Activated T-cell treated with anti-CD3 and anti-CD28 coated beads, Interleukin-2, amount 50 U/mL, for 24 hours (primary cell): ENCODE measurements around the gene THADA.

Experiments
- DNase-seq: peaks from one replicate; pipeline ENCODE4 v3.0.0-alpha.2; 2020
- H3K27ac Mint-ChIP-seq: 2 replicates; pipeline ENCODE4 v1.8.0; 2020; ENCODE audit warnings: mild to moderate bottlenecking, mixed read lengths
- H3K27me3 Mint-ChIP-seq: 2 replicates; pipeline ENCODE4 v1.8.0; 2020; ENCODE audit warnings: mixed read lengths
- H3K36me3 Mint-ChIP-seq: 2 replicates; pipeline ENCODE4 v1.8.0; 2020; ENCODE audit warnings: low read depth, mixed read lengths
- H3K4me1 Mint-ChIP-seq: 2 replicates; pipeline ENCODE4 v1.8.0; 2020; ENCODE audit warnings: low read depth, mixed read lengths
- H3K4me3 Mint-ChIP-seq: 2 replicates; pipeline ENCODE4 v1.8.0; 2020; ENCODE audit warnings: mild to moderate bottlenecking, moderate library complexity, mixed read lengths
- H3K9me3 Mint-ChIP-seq: 2 replicates; pipeline ENCODE4 v1.8.0; 2020; ENCODE audit warnings: mixed read lengths

The THADA gene

GRCh38 chr2:43481927-43482542, 113.8 kb downstream of the THADA start:
- H3K4me1 Mint-ChIP-seq, result peaks cover 8% of the 10 kb centered on the region
- no peak overlapping the region for H3K4me3 Mint-ChIP-seq
- H3K9me3 Mint-ChIP-seq, result no peaks in the 10 kb centered on the region
- no peak overlapping the region for H3K27ac Mint-ChIP-seq
- H3K36me3 Mint-ChIP-seq, result peaks cover 58% of the 10 kb centered on the region
- H3K27me3 Mint-ChIP-seq, result no peaks in the 10 kb centered on the region
- no peak for DNase-seq

- Mint-ChIP-seq H3K27ac (no peak overlapping the region), H3K36me3 (peaks cover 69% of the 10 kb centered on the region)
Observed at GRCh38 chr2:43480874-43481273, 115.0 kb downstream of the THADA start.

GRCh38 chr2:43478412-43479086, 117.3 kb downstream of the THADA start:
- Mint-ChIP-seq H3K27ac (no peak overlapping the region), H3K4me1 (peaks cover 8% of the 10 kb centered on the region), H3K27me3 (no peaks in the 10 kb centered on the region), H3K4me3 (no peak overlapping the region), H3K9me3 (no peaks in the 10 kb centered on the region), H3K36me3 (peaks cover 75% of the 10 kb centered on the region)
- no peak for DNase-seq

More at GRCh38 chr2:43480874-43481273, 115.0 kb downstream of the THADA start:
- H3K4me3 Mint-ChIP-seq, result no peak overlapping the region
- no peaks in the 10 kb centered on the region for H3K9me3 Mint-ChIP-seq
- H3K4me1 Mint-ChIP-seq, result peaks cover 8% of the 10 kb centered on the region
- no peaks in the 10 kb centered on the region for H3K27me3 Mint-ChIP-seq
- no peak for DNase-seq

- peaks cover 64% of the 10 kb centered on the region for H3K36me3 Mint-ChIP-seq
- H3K27me3 Mint-ChIP-seq, result no peaks in the 10 kb centered on the region
- H3K4me1 Mint-ChIP-seq, result peaks cover 6% of the 10 kb centered on the region
- DNase-seq, result no peak
- no peak overlapping the region for H3K27ac Mint-ChIP-seq
- no peaks in the 10 kb centered on the region for H3K9me3 Mint-ChIP-seq
- no peak overlapping the region for H3K4me3 Mint-ChIP-seq
Observed at GRCh38 chr2:43475922-43476321, 119.9 kb downstream of the THADA start.

GRCh38 chr2:43475137-43475846, 120.5 kb downstream of the THADA start:
- Mint-ChIP-seq H3K27me3 (no peaks in the 10 kb centered on the region), H3K27ac (no peak overlapping the region), H3K4me3 (no peak overlapping the region), H3K4me1 (peaks cover 6% of the 10 kb centered on the region), H3K36me3 (peaks cover 63% of the 10 kb centered on the region), H3K9me3 (no peaks in the 10 kb centered on the region)
- DNase-seq, result no peak

GRCh38 chr2:43474273-43474672, 121.6 kb downstream of the THADA start:
- no peaks in the 10 kb centered on the region for H3K27me3 Mint-ChIP-seq
- H3K4me1 Mint-ChIP-seq, result peaks cover 6% of the 10 kb centered on the region
- peaks cover 56% of the 10 kb centered on the region for H3K36me3 Mint-ChIP-seq
- no peaks in the 10 kb centered on the region for H3K9me3 Mint-ChIP-seq
- DNase-seq, result no peak
- no peak overlapping the region for H3K27ac Mint-ChIP-seq
- no peak overlapping the region for H3K4me3 Mint-ChIP-seq

- Mint-ChIP-seq H3K4me3 (no peak overlapping the region), H3K27me3 (no peaks in the 10 kb centered on the region), H3K36me3 (peaks cover 60% of the 10 kb centered on the region), H3K4me1 (peaks cover 4% of the 10 kb centered on the region), H3K9me3 (no peaks in the 10 kb centered on the region), H3K27ac (no peak overlapping the region)
- no peak for DNase-seq
Observed at GRCh38 chr2:43473767-43474166, 122.1 kb downstream of the THADA start.

GRCh38 chr2:43472527-43473194, 123.2 kb downstream of the THADA start:
- Mint-ChIP-seq H3K4me3 (no peak overlapping the region), H3K27me3 (no peaks in the 10 kb centered on the region), H3K36me3 (peaks cover 55% of the 10 kb centered on the region), H3K27ac (no peak overlapping the region), H3K4me1 (no peaks in the 10 kb centered on the region), H3K9me3 (no peaks in the 10 kb centered on the region)
- no peak for DNase-seq

- Mint-ChIP-seq H3K4me3 (no peak overlapping the region), H3K27me3 (no peaks in the 10 kb centered on the region), H3K36me3 (peaks cover 57% of the 10 kb centered on the region), H3K27ac (no peak overlapping the region), H3K9me3 (no peaks in the 10 kb centered on the region), H3K4me1 (peaks cover 1% of the 10 kb centered on the region)
- no peak for DNase-seq
Observed at GRCh38 chr2:43469713-43470112, 126.1 kb downstream of the THADA start.

- H3K4me3 Mint-ChIP-seq, result no peak overlapping the region
- no peaks in the 10 kb centered on the region for H3K27me3 Mint-ChIP-seq
- DNase-seq, result no peak
- peaks cover 56% of the 10 kb centered on the region for H3K36me3 Mint-ChIP-seq
- H3K27ac Mint-ChIP-seq, result no peak overlapping the region
- H3K4me1 Mint-ChIP-seq, result peaks cover 1% of the 10 kb centered on the region
- no peaks in the 10 kb centered on the region for H3K9me3 Mint-ChIP-seq
Observed at GRCh38 chr2:43469094-43469493, 126.7 kb downstream of the THADA start.

- H3K4me1 Mint-ChIP-seq, result peaks cover 1% of the 10 kb centered on the region
- H3K27me3 Mint-ChIP-seq, result no peaks in the 10 kb centered on the region
- DNase-seq, result no peak
- H3K9me3 Mint-ChIP-seq, result no peaks in the 10 kb centered on the region
- H3K4me3 Mint-ChIP-seq, result no peak overlapping the region
- H3K36me3 Mint-ChIP-seq, result peaks cover 51% of the 10 kb centered on the region
- no peak overlapping the region for H3K27ac Mint-ChIP-seq
Observed at GRCh38 chr2:43467891-43468290, 127.9 kb downstream of the THADA start.

GRCh38 chr2:43465234-43465633, 130.6 kb downstream of the THADA start:
- Mint-ChIP-seq H3K36me3 (peaks cover 49% of the 10 kb centered on the region), H3K4me3 (no peak overlapping the region), H3K4me1 (peaks cover 12% of the 10 kb centered on the region), H3K9me3 (no peaks in the 10 kb centered on the region), H3K27ac (no peak overlapping the region), H3K27me3 (no peaks in the 10 kb centered on the region)
- DNase-seq, result no peak

- H3K9me3 Mint-ChIP-seq, result no peaks in the 10 kb centered on the region
- no peak overlapping the region for H3K27ac Mint-ChIP-seq
- DNase-seq, result no peak
- peaks cover 12% of the 10 kb centered on the region for H3K4me1 Mint-ChIP-seq
- H3K36me3 Mint-ChIP-seq, result peaks cover 50% of the 10 kb centered on the region
- no peaks in the 10 kb centered on the region for H3K27me3 Mint-ChIP-seq
- no peak overlapping the region for H3K4me3 Mint-ChIP-seq
Observed at GRCh38 chr2:43464590-43464989, 131.2 kb downstream of the THADA start.

- H3K36me3 Mint-ChIP-seq, result peaks cover 53% of the 10 kb centered on the region
- H3K4me3 Mint-ChIP-seq, result no peak overlapping the region
- DNase-seq, result no peak
- H3K27me3 Mint-ChIP-seq, result no peaks in the 10 kb centered on the region
- H3K9me3 Mint-ChIP-seq, result no peaks in the 10 kb centered on the region
- no peak overlapping the region for H3K27ac Mint-ChIP-seq
- H3K4me1 Mint-ChIP-seq, result peaks cover 12% of the 10 kb centered on the region
Observed at GRCh38 chr2:43462866-43463641, 132.8 kb downstream of the THADA start.
